Mammary epithelial cell (primary cell): Measurements from ENCODE around the gene FAM136A.

ENCODE experiments used
- CTCF ChIP-seq, 2 donors: IDR thresholded peaks in 1 of 2; conservative IDR thresholded peaks in 1 of 2; 2 replicates each; pipeline ENCODE4 v1.5.1; 2011 to 2012; ENCODE audit warnings: inconsistent platforms in 2 of 2, low read length in 2 of 2, mild to moderate bottlenecking in 2 of 2, control low read depth in 1 of 2, low read depth in 1 of 2; ENCODE audit not compliant: insufficient read depth in 1 of 2; ENCODE audit errors: extremely low read depth in 1 of 2
- EZH2 ChIP-seq: IDR thresholded peaks from 2 replicates; pipeline ENCODE4 v1.6.1; 2012; ENCODE audit warnings: low read length, inconsistent platforms, borderline replicate concordance

- no peak for TF ChIP-seq CTCF (conservative IDR thresholded peaks at IDR 0.05 in 1 of 2, IDR thresholded peaks at IDR 0.05 in 1 of 2; ENCODE audit: extremely low read depth in 1 of 2, insufficient read depth in 1 of 2, low read depth in 1 of 2, low read length in 2 of 2)
- TF ChIP-seq EZH2 = no peak
Measured at GRCh38 chr2:70321370-70321769, 19.5 kb upstream of the FAM136A start.
